ENCODE results near the gene ZGRF1.

DNA sequence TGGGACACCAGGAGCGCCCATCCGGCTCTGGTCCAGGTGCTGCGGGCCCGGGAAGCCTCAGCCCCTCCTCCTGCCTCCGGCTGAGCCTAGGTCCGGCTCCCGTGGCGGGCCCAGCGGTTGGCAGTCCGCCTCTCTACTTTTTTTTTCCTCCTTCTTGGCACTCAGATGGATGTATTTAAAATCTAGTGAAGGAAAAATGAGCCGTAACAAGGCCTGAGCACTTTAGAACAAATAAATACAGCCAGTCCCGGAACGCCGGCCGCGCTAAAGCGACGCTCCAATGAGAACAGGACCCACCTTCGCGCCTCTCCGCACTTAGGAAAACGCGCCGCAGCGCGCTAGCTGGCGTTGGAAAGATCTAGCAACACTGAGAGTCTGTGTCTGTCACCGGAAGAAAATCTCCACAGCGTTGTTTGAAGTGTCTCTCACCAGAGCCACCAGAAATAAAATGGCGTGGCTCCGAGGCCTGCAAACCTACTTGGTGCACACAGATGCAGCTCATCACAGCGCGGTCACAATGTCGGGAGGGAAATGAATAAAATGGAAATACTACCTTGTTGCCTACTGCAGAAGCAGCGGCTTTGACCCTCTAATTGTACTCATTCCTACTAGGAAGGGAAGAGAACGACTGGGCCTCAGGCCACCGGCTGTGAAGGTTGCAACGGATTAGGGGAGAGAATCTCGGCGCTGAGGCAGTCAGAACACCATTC, 125.5 kb downstream of the ZGRF1 start:
- TF ChIP-seq, protein P1, sequence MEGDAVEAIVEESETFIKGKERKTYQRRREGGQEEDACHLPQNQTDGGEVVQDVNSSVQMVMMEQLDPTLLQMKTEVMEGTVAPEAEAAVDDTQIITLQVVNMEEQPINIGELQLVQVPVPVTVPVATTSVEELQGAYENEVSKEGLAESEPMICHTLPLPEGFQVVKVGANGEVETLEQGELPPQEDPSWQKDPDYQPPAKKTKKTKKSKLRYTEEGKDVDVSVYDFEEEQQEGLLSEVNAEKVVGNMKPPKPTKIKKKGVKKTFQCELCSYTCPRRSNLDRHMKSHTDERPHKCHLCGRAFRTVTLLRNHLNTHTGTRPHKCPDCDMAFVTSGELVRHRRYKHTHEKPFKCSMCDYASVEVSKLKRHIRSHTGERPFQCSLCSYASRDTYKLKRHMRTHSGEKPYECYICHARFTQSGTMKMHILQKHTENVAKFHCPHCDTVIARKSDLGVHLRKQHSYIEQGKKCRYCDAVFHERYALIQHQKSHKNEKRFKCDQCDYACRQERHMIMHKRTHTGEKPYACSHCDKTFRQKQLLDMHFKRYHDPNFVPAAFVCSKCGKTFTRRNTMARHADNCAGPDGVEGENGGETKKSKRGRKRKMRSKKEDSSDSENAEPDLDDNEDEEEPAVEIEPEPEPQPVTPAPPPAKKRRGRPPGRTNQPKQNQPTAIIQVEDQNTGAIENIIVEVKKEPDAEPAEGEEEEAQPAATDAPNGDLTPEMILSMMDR (IDR thresholded peaks at IDR 0.05; ENCODE audit: borderline replicate concordance, extremely low read depth, low read length, poor library complexity, severe bottlenecking): no peak
- no peak for TF ChIP-seq EZH2 (IDR thresholded peaks at IDR 0.05; ENCODE audit: borderline replicate concordance, low read depth, low read length, severe bottlenecking)

All from DND-41 (cell line).